Measurements from ENCODE around the gene DUSP9. TPM values are rescaled to one million over a fixed set of nuclear protein-coding genes. Genes with fewer than 3 reads are reported as not detected.
"Not testable (repeated sequence)": the region's sequence is repeated elsewhere in the genome, so short reads cannot be mapped to it uniquely, and the experiment has no call there.

The DUSP9 gene
- total and polyA plus RNA-seq, 11 donors, result 0.04 to 0.25 TPM; not detected in 9

GRCh38 chrX:153697924-153698865 is 51.2 kb downstream of the DUSP9 start:
- 71 to 78% (median 74%) methylated on average over 14 of the region's 16 CpGs for WGBS, 4 donors
- Histone ChIP-seq H3K9me3 (no peaks in the 10 kb centered on the region), H3K27me3 (no peaks in the 10 kb centered on the region), H3K36me3 (peaks cover 0 to 19% (median 3%) of the 10 kb centered on the region in 9 donors), H3K4me3 (no peak overlapping the region), H3K27ac (peak overlapping the region in 7 of 12 donors; percentile 64 to 83 (median 79)), H3K4me1 (peaks cover 0 to 21% (median 0%) of the 10 kb centered on the region in 12 donors)
- intact Hi-C loops (cut with DNase I), result no loop called here
- TF ChIP-seq POLR2A (IDR thresholded peaks at IDR 0.05) (no peak), CTCF (IDR thresholded peaks at IDR 0.05) (no peak)
- peak in 1 of 4 donors; percentile 12 for ATAC-seq
- peak in 1 of 5 donors; percentile 39 for DNase-seq

- WGBS, 4 donors, result 66 to 84% (median 74%) methylated on average over 11 to 16 of the region's 16 CpGs
- intact Hi-C loops (cut with DNase I); H3K9me3 ChIP-seq; DNase-seq; H3K27me3 ChIP-seq; H3K4me3 ChIP-seq: not testable (repeated sequence)
- peak; percentile 2 to 15 (median 6) for ATAC-seq
- peaks cover 0 to 24% (median 3%) of the 10 kb centered on the region in 9 donors for H3K36me3 ChIP-seq
- H3K4me1 ChIP-seq, result peaks cover 0 to 31% (median 0%) of the 10 kb centered on the region in 12 donors
- H3K27ac ChIP-seq, result peak overlapping the region in 10 of 12 donors; percentile 63 to 83 (median 78)
Measured at GRCh38 chrX:153699210-153699783, 52.3 kb downstream of the DUSP9 start.

- H3K9me3 ChIP-seq; H3K4me3 ChIP-seq; intact Hi-C loops (cut with DNase I); H3K27me3 ChIP-seq: not testable (repeated sequence)
- DNase-seq (peak in 4 of 5 donors; percentile 35 to 77 (median 68)), ATAC-seq (peak; percentile 73 to 81 (median 77))
- WGBS, 4 donors, result 52 to 77% (median 60%) methylated on average over 12 to 18 of the region's 18 CpGs
- Histone ChIP-seq H3K4me1 (peaks cover 0 to 28% (median 0%) of the 10 kb centered on the region in 12 donors), H3K27ac (peak overlapping the region in 11 of 12 donors; percentile 55 to 88 (median 79)), H3K36me3 (peaks cover 0 to 28% (median 3%) of the 10 kb centered on the region in 9 donors)
Measured at GRCh38 chrX:153699784-153700371, 52.9 kb downstream of the DUSP9 start.

GRCh38 chrX:153700376-153700945 is 53.5 kb downstream of the DUSP9 start:
- intact Hi-C loops (cut with DNase I), result no loop called here
- ATAC-seq (peak; percentile 11 to 19 (median 16)), DNase-seq (peak in 2 of 5 donors; percentile 33 to 49)
- peaks cover 0 to 28% (median 3%) of the 10 kb centered on the region in 9 donors for H3K36me3 ChIP-seq
- H3K27me3 ChIP-seq, result no peaks in the 10 kb centered on the region
- H3K9me3 ChIP-seq, result no peaks in the 10 kb centered on the region
- no peak overlapping the region for H3K4me3 ChIP-seq
- H3K27ac ChIP-seq, result peak overlapping the region in 11 of 12 donors; percentile 55 to 88 (median 75)
- WGBS, 4 donors, result 47 to 72% (median 62%) methylated on average over 15 of the region's 15 CpGs
- H3K4me1 ChIP-seq, result peaks cover 0 to 26% (median 0%) of the 10 kb centered on the region in 12 donors
- TF ChIP-seq CTCF (IDR thresholded peaks at IDR 0.05), result no peak
- no peak for TF ChIP-seq POLR2A (IDR thresholded peaks at IDR 0.05)

Other genes with a start within 250 kb of the DUSP9 start
- gene PNMA6E, start 245.9 kb upstream of the DUSP9 start, total RNA-seq, result not detected
- not detected for gene PNMA6E, start 245.9 kb upstream of the DUSP9 start, polyA plus RNA-seq
- 1 to 10 TPM in 2 of 9 donors, under 1 TPM in 7; 0.22 to 1.5 (median 0.64) TPM for gene ZFP92, start 235.7 kb upstream of the DUSP9 start, total RNA-seq
- under 1 TPM; 0.23 to 0.47 TPM for gene ZFP92, start 235.7 kb upstream of the DUSP9 start, polyA plus RNA-seq
- gene TREX2, start 201.1 kb upstream of the DUSP9 start, total RNA-seq, result under 1 TPM in 6 of 9 donors, not detected in 3; 0.22 to 0.48 (median 0.29) TPM
- under 1 TPM; 0.23 to 0.32 TPM for gene TREX2, start 201.1 kb upstream of the DUSP9 start, polyA plus RNA-seq
- gene HAUS7, start 176.6 kb upstream of the DUSP9 start, total RNA-seq, result 10 to 100 TPM; 15.3 to 28.2 (median 19.5) TPM
- 10 to 100 TPM; 23.9 to 25.8 TPM for gene HAUS7, start 176.6 kb upstream of the DUSP9 start, polyA plus RNA-seq
- gene BGN, start 152.2 kb upstream of the DUSP9 start, total RNA-seq, result 100 to 1,000 TPM in 2 of 9 donors, 10 to 100 TPM in 7; 55.7 to 264 (median 76.9) TPM
- 10 to 100 TPM; 57.9 to 86.3 TPM for gene BGN, start 152.2 kb upstream of the DUSP9 start, polyA plus RNA-seq
- gene ATP2B3, start 129.6 kb upstream of the DUSP9 start, total RNA-seq, result under 1 TPM in 1 of 9 donors, not detected in 8; 0.12 TPM
- gene ATP2B3, start 129.6 kb upstream of the DUSP9 start, polyA plus RNA-seq, result not detected
- gene CCNQ, start 48.1 kb upstream of the DUSP9 start, total RNA-seq, result 10 to 100 TPM; 16.2 to 87.3 (median 36.9) TPM
- gene CCNQ, start 48.1 kb upstream of the DUSP9 start, polyA plus RNA-seq, result 100 to 1,000 TPM in 1 of 2 donors, 10 to 100 TPM in 1; 85.0 to 126 TPM
- gene PNCK, start 26.6 kb downstream of the DUSP9 start, total RNA-seq, result 1 to 10 TPM; 3.1 to 7.3 (median 6.6) TPM
- 1 to 10 TPM; 1.4 to 3.2 TPM for gene PNCK, start 26.6 kb downstream of the DUSP9 start, polyA plus RNA-seq
- gene SLC6A8, start 40.7 kb downstream of the DUSP9 start, total RNA-seq, result 100 to 1,000 TPM; 113 to 203 (median 179) TPM
- 100 to 1,000 TPM; 138 to 241 TPM for gene SLC6A8, start 40.7 kb downstream of the DUSP9 start, polyA plus RNA-seq
- gene BCAP31, start 77.2 kb downstream of the DUSP9 start, total RNA-seq, result 100 to 1,000 TPM in 5 of 9 donors, 10 to 100 TPM in 4; 59.9 to 162 (median 102) TPM
- 100 to 1,000 TPM in 1 of 2 donors, 10 to 100 TPM in 1; 87.7 to 158 TPM for gene BCAP31, start 77.2 kb downstream of the DUSP9 start, polyA plus RNA-seq
- gene ABCD1, start 77.7 kb downstream of the DUSP9 start, total RNA-seq, result 10 to 100 TPM; 13.5 to 25.6 (median 17.6) TPM
- gene ABCD1, start 77.7 kb downstream of the DUSP9 start, polyA plus RNA-seq, result 10 to 100 TPM; 12.9 to 13.5 TPM
- gene PLXNB3, start 117.0 kb downstream of the DUSP9 start, total RNA-seq, result 1 to 10 TPM; 1.6 to 8.6 (median 3.5) TPM
- 1 to 10 TPM in 1 of 2 donors, under 1 TPM in 1; 0.51 to 2.8 TPM for gene PLXNB3, start 117.0 kb downstream of the DUSP9 start, polyA plus RNA-seq
- gene SRPK3, start 133.8 kb downstream of the DUSP9 start, total RNA-seq, result 10 to 100 TPM; 31.9 to 49.7 (median 38.9) TPM
- gene SRPK3, start 133.8 kb downstream of the DUSP9 start, polyA plus RNA-seq, result 10 to 100 TPM in 1 of 2 donors, 1 to 10 TPM in 1; 8.8 to 39.8 TPM
- 100 to 1,000 TPM in 2 of 9 donors, 10 to 100 TPM in 7; 58.1 to 162 (median 71.2) TPM for gene IDH3G, start 147.2 kb downstream of the DUSP9 start, total RNA-seq
- 10 to 100 TPM; 76.5 to 78.6 TPM for gene IDH3G, start 147.2 kb downstream of the DUSP9 start, polyA plus RNA-seq
- 100 to 1,000 TPM; 119 to 225 (median 135) TPM for gene SSR4, start 147.5 kb downstream of the DUSP9 start, total RNA-seq
- gene SSR4, start 147.5 kb downstream of the DUSP9 start, polyA plus RNA-seq, result 100 to 1,000 TPM; 306 to 307 TPM
- 1 to 10 TPM; 1.7 to 4.0 (median 2.4) TPM for gene PDZD4, start 183.3 kb downstream of the DUSP9 start, total RNA-seq
- 1 to 10 TPM; 1.7 to 2.4 TPM for gene PDZD4, start 183.3 kb downstream of the DUSP9 start, polyA plus RNA-seq
- 10 to 100 TPM in 1 of 9 donors, 1 to 10 TPM in 7, under 1 TPM in 1; 0.99 to 11.0 (median 3.1) TPM for gene L1CAM, start 239.0 kb downstream of the DUSP9 start, total RNA-seq
- 1 to 10 TPM; 1.3 to 1.8 TPM for gene L1CAM, start 239.0 kb downstream of the DUSP9 start, polyA plus RNA-seq

All from heart left ventricle (tissue), 16 donors.